HFF-Myc (cell line): ENCODE results near the gene CHRNA4.

Source experiments
- DNase-seq: peaks from one replicate; pipeline ENCODE4 v3.0.0-alpha.2; 2011; ENCODE audit warnings: low read depth; ENCODE audit errors: extremely low read depth
- H3K4me3 ChIP-seq: replicated peaks from 2 replicates; pipeline ENCODE4 v1.5.1; 2011; ENCODE audit warnings: low read depth, mild to moderate bottlenecking, control low read depth, low read length
- TF ChIP-seq, protein P1 (sequence below): IDR thresholded peaks from 2 replicates; pipeline ENCODE4 v1.5.1; 2012; ENCODE audit warnings: mild to moderate bottlenecking, low read depth, low read length, control low read depth; ENCODE audit errors: missing control alignments

The CHRNA4 gene

GRCh38 chr20:63360850-63361518 lies at the start of gene CHRNA4:
TSS of gene CHRNA4 (minus strand) at chr20:63361349. CDS start at chr20:63361165, 184 bp downstream.
- no peak within 1 kb of the TSS for H3K4me3 ChIP-seq
- no peak for DNase-seq
- TF ChIP-seq, protein P1, sequence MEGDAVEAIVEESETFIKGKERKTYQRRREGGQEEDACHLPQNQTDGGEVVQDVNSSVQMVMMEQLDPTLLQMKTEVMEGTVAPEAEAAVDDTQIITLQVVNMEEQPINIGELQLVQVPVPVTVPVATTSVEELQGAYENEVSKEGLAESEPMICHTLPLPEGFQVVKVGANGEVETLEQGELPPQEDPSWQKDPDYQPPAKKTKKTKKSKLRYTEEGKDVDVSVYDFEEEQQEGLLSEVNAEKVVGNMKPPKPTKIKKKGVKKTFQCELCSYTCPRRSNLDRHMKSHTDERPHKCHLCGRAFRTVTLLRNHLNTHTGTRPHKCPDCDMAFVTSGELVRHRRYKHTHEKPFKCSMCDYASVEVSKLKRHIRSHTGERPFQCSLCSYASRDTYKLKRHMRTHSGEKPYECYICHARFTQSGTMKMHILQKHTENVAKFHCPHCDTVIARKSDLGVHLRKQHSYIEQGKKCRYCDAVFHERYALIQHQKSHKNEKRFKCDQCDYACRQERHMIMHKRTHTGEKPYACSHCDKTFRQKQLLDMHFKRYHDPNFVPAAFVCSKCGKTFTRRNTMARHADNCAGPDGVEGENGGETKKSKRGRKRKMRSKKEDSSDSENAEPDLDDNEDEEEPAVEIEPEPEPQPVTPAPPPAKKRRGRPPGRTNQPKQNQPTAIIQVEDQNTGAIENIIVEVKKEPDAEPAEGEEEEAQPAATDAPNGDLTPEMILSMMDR, result no peak

DNA sequence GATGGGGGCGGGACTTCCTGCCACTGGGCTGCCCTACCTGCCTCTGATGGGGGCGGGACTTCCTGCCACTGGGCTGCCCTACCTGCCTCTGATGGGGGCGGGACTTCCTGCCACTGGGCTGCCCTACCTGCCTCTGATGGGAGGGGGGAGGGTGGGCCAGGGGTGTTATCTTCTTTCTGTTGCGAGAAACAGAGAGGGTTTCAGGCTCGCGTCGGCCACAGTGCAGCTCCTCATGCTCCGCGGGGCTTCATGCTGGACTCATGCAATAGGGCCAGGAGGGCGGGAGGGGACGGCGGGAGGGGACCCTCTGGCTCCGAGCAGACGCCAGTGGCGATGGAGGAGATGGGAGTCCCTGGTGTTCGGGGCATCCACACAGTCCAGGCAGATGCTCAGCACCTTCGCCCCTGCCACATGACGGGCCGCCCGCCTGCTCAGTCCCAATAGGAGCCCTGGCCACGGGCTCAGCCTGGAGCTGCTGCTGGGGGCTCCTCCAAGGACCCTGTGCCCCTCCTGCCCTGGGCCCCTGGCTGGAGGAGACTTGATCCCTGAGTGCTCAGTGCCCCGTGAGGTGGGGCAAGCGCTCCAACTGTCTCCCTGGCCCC lies 48.8 kb upstream of the CHRNA4 start:
- TF ChIP-seq, protein P1, result no peak
- no peak overlapping the region for H3K4me3 ChIP-seq
- no peak for DNase-seq

- no peak for DNase-seq
- TF ChIP-seq, protein P1, result no peak
- no peak overlapping the region for H3K4me3 ChIP-seq
Measured at GRCh38 chr20:63409066-63409833, 48.1 kb upstream of the CHRNA4 start.

DNA sequence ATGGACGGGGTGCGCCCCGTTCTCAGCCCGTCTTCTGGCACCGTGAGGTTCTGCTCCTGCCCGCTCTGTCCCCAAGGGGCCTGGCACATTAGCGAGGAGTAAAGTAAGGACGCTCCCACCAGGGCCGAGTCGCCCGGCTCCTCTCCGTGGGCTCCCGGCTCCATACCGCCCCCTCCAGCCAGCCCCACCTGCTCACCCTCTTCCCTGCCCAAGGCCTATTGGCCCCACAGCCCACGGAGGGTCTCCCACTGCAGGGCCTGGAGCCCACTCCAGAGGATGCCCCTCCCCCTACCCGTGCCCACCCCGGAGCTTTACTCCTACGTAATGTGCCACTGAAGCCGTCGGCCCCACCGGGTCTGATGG lies 47.5 kb upstream of the CHRNA4 start:
- DNase-seq, result no peak
- H3K4me3 ChIP-seq, result no peak overlapping the region
- TF ChIP-seq, protein P1, result no peak

GRCh38 chr20:63407928-63408683 lies 47.0 kb upstream of the CHRNA4 start:
- no peak overlapping the region for H3K4me3 ChIP-seq
- TF ChIP-seq, protein P1, result no peak
- DNase-seq, result no peak

GRCh38 chr20:63406617-63407245 lies 45.6 kb upstream of the CHRNA4 start:
- H3K4me3 ChIP-seq, result no peak overlapping the region
- no peak for DNase-seq
- TF ChIP-seq, protein P1, result no peak
